ENCODE results near the gene OR56A4. TPM values are rescaled to one million over a fixed set of nuclear protein-coding genes. Genes with fewer than 3 reads are reported as not detected.
"Not testable (repeated sequence)": the region's sequence is repeated elsewhere in the genome, so short reads cannot be mapped to it uniquely, and the experiment has no call there.

OR56A4 gene
- total RNA-seq, 1 experiment from 2014 or later, result not detected

DNA sequence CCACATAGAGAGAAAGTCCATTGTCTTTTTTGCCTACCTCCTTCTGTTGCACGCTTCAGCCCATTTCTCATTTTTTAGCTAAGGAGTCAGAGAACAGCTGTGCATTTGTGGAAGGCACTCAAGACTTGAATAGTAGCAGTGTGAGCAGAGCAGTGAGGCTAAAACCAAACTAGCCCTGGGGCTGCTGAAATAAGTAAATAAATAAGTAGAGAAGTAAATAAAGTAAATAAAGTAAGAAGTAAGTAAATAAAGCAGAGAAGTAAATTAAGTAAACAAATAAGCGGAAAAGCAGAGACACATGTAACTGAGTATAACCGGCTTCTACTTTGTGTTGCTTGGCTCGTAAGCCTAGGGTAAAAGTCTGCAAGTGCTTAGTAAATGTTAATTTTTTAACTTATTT is 17.5 kb downstream of the OR56A4 start:
- no peaks in the 10 kb centered on the region for H3K36me3 ChIP-seq
- no peak overlapping the region for H3K27ac ChIP-seq
- no peaks in the 10 kb centered on the region for H3K9me3 ChIP-seq (replicated peaks)
- DNase-seq, result peak in 1 of 2 experiments; percentile 3
- H3K4me1 ChIP-seq, result no peaks in the 10 kb centered on the region
- no peaks in the 10 kb centered on the region for H3K27me3 ChIP-seq
- H3K4me3 ChIP-seq, result no peak overlapping the region

DNA sequence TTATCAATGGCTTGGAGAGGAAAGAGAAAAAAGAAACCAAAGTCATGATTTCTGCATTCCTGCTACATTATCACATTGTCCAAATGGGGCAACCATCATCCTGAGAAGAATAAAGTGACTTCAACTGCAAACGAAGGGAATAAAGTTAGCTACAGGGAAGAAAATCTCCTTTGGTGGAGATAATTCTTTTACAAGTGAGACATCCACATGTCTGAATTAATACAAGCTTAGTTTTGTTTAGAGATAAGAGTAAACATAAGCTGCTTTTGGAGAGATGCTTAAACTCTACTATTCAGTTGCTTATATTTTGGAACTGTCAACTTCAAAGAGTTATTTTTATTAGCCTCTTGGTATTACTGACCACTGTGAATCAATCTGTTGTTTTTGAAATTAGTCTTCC is 19.9 kb downstream of the OR56A4 start, which contains the start of gene OR52L1:
TSS of gene OR52L1 (minus strand) at position 101 of the 400 bp plus-strand sequence. CDS start at position 46, 55 bp downstream.
- no peak for DNase-seq
- Histone ChIP-seq H3K4me1 (no peaks in the 10 kb centered on the region), H3K9me3 (replicated peaks) (no peaks in the 10 kb centered on the region), H3K36me3 (no peaks in the 10 kb centered on the region), H3K27me3 (no peaks in the 10 kb centered on the region), H3K27ac (no peak within 1 kb of the TSS), H3K4me3 (no peak within 1 kb of the TSS)

DNA sequence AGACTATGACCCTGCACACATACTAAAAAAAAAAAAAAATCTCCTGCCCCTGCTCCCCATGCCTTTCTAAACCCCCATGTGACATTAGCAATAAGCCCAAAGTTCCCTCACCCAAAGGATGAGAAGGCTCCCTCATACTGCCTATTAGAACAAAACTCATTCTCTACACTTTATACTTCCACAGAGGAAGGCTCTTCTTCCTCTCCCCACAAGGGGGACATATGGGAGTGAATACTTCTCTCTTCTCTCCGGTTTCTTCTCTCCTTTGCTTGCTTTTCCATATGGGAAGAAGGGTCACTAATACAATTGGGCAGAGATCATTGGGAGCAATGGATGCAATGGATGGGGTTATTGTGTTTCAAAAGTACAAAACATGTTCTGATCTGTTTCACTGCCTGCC is 23.3 kb downstream of the OR56A4 start:
- Histone ChIP-seq H3K36me3 (no peaks in the 10 kb centered on the region), H3K27me3 (no peaks in the 10 kb centered on the region), H3K27ac (no peak overlapping the region), H3K4me3 (no peak overlapping the region), H3K4me1 (no peaks in the 10 kb centered on the region), H3K9me3 (replicated peaks) (no peaks in the 10 kb centered on the region)
- DNase-seq, result no peak

- H3K27me3 ChIP-seq, result 0 out of 2 replicates have a peak, but pooled peaks cover 3% of the 10 kb centered on the region
- no peaks in the 10 kb centered on the region for H3K4me1 ChIP-seq
- no peak overlapping the region for H3K4me3 ChIP-seq
- H3K9me3 ChIP-seq (replicated peaks), result no peaks in the 10 kb centered on the region
- no peak for DNase-seq
- H3K36me3 ChIP-seq, result no peaks in the 10 kb centered on the region
- no peak overlapping the region for H3K27ac ChIP-seq
Measured at GRCh38 chr11:5973530-5973929, 33.2 kb downstream of the OR56A4 start.

- no peaks in the 10 kb centered on the region for H3K9me3 ChIP-seq (replicated peaks)
- H3K4me3 ChIP-seq, result no peak within 1 kb of the TSS
- no peak for DNase-seq
- 0 out of 2 replicates have a peak, but pooled peaks cover 3% of the 10 kb centered on the region for H3K27me3 ChIP-seq
- H3K27ac ChIP-seq, result no peak within 1 kb of the TSS
- no peaks in the 10 kb centered on the region for H3K4me1 ChIP-seq
- no peaks in the 10 kb centered on the region for H3K36me3 ChIP-seq
Measured at GRCh38 chr11:5968394-5968793, 38.4 kb downstream of the OR56A4 start, which contains the start of gene OR56A5. OR56A5 (minus strand) TSS chr11:5968494; CDS start chr11:5968494, 0 bp downstream.

DNA sequence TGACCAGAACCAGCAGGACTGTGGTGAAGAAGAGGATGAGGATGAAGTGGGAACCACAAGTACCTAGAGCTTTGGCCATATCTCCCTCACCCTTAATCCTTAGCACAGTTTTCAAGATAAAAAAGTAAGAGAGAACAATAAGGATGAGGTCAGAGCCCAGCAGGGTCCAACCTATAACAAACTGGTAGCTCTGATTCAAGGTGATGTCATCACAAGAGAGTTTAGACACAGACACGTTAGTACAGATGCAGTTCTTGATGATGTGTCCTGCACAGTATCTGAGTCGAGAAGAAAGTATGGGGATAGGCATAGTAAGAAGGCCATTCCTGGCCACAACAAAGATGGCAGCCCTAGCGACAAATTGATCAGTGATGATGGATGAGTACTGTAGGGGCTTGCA is 39.0 kb downstream of the OR56A4 start:
- Histone ChIP-seq H3K36me3 (no peaks in the 10 kb centered on the region), H3K4me3 (no peak overlapping the region), H3K9me3 (replicated peaks) (no peaks in the 10 kb centered on the region), H3K27ac (no peak overlapping the region), H3K27me3 (0 out of 2 replicates have a peak, but pooled peaks cover 3% of the 10 kb centered on the region), H3K4me1 (no peaks in the 10 kb centered on the region)
- DNase-seq, result no peak

- H3K27ac ChIP-seq, result no peak overlapping the region
- DNase-seq, result no peak
- H3K27me3 ChIP-seq, result 0 out of 2 replicates have a peak, but pooled peaks cover 3% of the 10 kb centered on the region
- no peaks in the 10 kb centered on the region for H3K36me3 ChIP-seq
- H3K4me1 ChIP-seq, result no peaks in the 10 kb centered on the region
- no peaks in the 10 kb centered on the region for H3K9me3 ChIP-seq (replicated peaks)
- no peak overlapping the region for H3K4me3 ChIP-seq
Measured at GRCh38 chr11:5966958-5967357, 39.8 kb downstream of the OR56A4 start.

DNA sequence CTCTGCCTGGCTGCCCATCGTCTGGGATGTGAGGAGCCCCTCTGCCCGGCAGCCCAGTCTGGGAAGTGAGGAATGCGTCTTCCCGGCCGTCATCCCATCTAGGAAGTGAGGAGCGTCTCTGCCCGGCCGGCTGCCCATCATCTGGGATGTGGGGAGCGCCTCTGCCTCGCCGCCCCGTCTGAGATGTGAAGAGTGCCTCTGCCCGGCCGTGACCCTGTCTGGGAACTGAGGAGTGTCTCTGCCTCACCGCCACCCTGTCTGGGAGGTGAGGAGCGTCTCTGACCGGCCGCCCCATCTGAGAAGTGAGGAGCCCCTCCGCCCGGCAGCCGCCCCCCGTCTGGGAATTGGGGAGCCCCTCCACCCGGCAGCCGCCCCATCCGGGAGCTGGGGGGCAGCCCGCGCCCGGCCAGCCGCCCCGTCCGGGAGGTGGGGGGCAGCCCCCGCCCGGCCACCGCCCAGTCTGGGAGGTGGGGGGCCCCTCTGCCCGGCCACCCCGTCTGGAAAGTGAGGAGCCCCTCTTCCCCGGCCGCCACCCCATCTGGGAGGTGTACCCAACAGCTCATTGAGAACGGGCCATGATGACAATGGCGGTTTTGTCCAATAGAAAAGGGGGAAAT is 45.9 kb downstream of the OR56A4 start:
- H3K9me3 ChIP-seq (replicated peaks); H3K36me3 ChIP-seq; H3K4me3 ChIP-seq; DNase-seq; H3K4me1 ChIP-seq; H3K27ac ChIP-seq; H3K27me3 ChIP-seq: not testable (repeated sequence)

DNA sequence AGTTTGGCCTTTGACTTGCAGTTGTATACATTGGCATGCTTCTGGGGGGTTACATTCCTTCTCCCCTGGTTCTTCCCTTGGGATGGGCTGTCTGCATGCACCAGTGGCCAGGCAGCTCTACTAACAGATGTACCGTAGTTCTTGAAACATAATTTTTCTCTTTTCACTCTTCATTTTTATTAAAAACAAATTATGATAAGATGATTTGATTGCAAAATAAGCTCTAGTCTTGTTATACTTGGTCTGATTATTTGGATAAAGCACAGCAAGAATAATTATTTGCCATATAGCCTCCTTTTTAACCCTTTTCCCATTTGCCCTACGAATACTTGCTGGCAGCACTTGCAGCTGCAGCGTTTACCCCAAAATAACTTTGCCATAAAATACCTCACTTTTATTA is 51.2 kb downstream of the OR56A4 start:
- no peaks in the 10 kb centered on the region for H3K27me3 ChIP-seq
- no peak overlapping the region for H3K27ac ChIP-seq
- no peaks in the 10 kb centered on the region for H3K36me3 ChIP-seq
- no peaks in the 10 kb centered on the region for H3K9me3 ChIP-seq (replicated peaks)
- no peak overlapping the region for H3K4me3 ChIP-seq
- DNase-seq, result no peak
- H3K4me1 ChIP-seq, result no peaks in the 10 kb centered on the region

Other genes with a start within 250 kb of the OR56A4 start
- gene OR52N5, start 223.6 kb downstream of the OR56A4 start, total RNA-seq (2014; rRNA removed; shearing (Covaris generic)), result not detected in 2 replicates
- gene OR52N1, start 215.7 kb downstream of the OR56A4 start, total RNA-seq (2014; rRNA removed; shearing (Covaris generic)), result not detected in 2 replicates
- not detected in 2 replicates for gene OR52N2, start 198.0 kb downstream of the OR56A4 start, total RNA-seq (2014; rRNA removed; shearing (Covaris generic))
- gene OR52E6, start 165.0 kb downstream of the OR56A4 start, total RNA-seq (2014; rRNA removed; shearing (Covaris generic)), result not detected in 2 replicates
- not detected in 2 replicates for gene OR52E8, start 149.3 kb downstream of the OR56A4 start, total RNA-seq (2014; rRNA removed; shearing (Covaris generic))
- not detected in 2 replicates for gene OR52E4, start 126.3 kb downstream of the OR56A4 start, total RNA-seq (2014; rRNA removed; shearing (Covaris generic))
- gene OR52E5, start 113.7 kb downstream of the OR56A4 start, total RNA-seq (2014; rRNA removed; shearing (Covaris generic)), result not detected in 2 replicates
- not detected in 2 replicates for gene OR56A3, start 64.7 kb downstream of the OR56A4 start, total RNA-seq (2014; rRNA removed; shearing (Covaris generic))
- gene OR56A5, start 38.5 kb downstream of the OR56A4 start, total RNA-seq (2014; rRNA removed; shearing (Covaris generic)), result not detected in 2 replicates
- gene OR52L1, start 20.0 kb downstream of the OR56A4 start, total RNA-seq (2014; rRNA removed; shearing (Covaris generic)), result not detected in 2 replicates
- gene OR56A1, start 23.8 kb upstream of the OR56A4 start, total RNA-seq (2014; rRNA removed; shearing (Covaris generic)), result not detected in 2 replicates
- gene OR56B4, start 100.7 kb upstream of the OR56A4 start, total RNA-seq (2014; rRNA removed; shearing (Covaris generic)), result not detected in 2 replicates
- gene OR52B2, start 163.4 kb upstream of the OR56A4 start, total RNA-seq (2014; rRNA removed; shearing (Covaris generic)), result not detected in 2 replicates
- not detected in 2 replicates for gene OR52W1, start 192.3 kb upstream of the OR56A4 start, total RNA-seq (2014; rRNA removed; shearing (Covaris generic))
- not detected in 2 replicates for gene C11orf42, start 198.6 kb upstream of the OR56A4 start, total RNA-seq (2014; rRNA removed; shearing (Covaris generic))
- 16.2 and 17.2 TPM in 2 replicates for gene FHIP1B, start 227.7 kb upstream of the OR56A4 start, total RNA-seq (2014; rRNA removed; shearing (Covaris generic))
- not detected in 2 replicates for gene CNGA4, start 232.1 kb upstream of the OR56A4 start, total RNA-seq (2014; rRNA removed; shearing (Covaris generic))